Liver (tissue), 9 donors: Measurements from ENCODE around the gene NR3C1. TPM values are rescaled to one million over a fixed set of nuclear protein-coding genes. Genes with fewer than 3 reads are reported as not detected.
A peak's percentile ranks its signal among the peaks of the same experiment; 100 is the strongest.

Source experiments
- DNase-seq: peaks from one replicate; pipeline ENCODE4 v3.0.0-alpha.2; 2017; ENCODE audit warnings: low spot score
- H3K27ac ChIP-seq, 2 donors: one replicate each; pipeline ENCODE4 v1.7.0; 2013; ENCODE audit warnings: inconsistent platforms in 2 of 2, low read length in 2 of 2, control low read depth in 1 of 2, low read depth in 1 of 2, mild to moderate bottlenecking in 1 of 2
- H3K27me3 ChIP-seq, 4 donors: one replicate each; pipeline versions ENCODE4 v1.6.1 to v1.7.0; 2013; ENCODE audit warnings: low read length in 3 of 4, inconsistent platforms in 1 of 4, mild to moderate bottlenecking in 1 of 4, moderate library complexity in 1 of 4; ENCODE audit not compliant: control insufficient read depth in 4 of 4, insufficient read depth in 4 of 4
- H3K36me3 ChIP-seq, 4 donors: one replicate each; pipeline versions ENCODE4 v1.6.1 to v1.7.0; 2013; ENCODE audit warnings: low read length in 3 of 4, mild to moderate bottlenecking in 3 of 4, low read depth in 1 of 4, moderate library complexity in 1 of 4; ENCODE audit not compliant: control insufficient read depth in 4 of 4, insufficient read depth in 3 of 4
- H3K4me1 ChIP-seq, 4 donors: one replicate each; pipeline versions ENCODE4 v1.6.1 to v1.7.0; 2013; ENCODE audit warnings: low read length in 3 of 4, mild to moderate bottlenecking in 3 of 4, moderate library complexity in 1 of 4; ENCODE audit not compliant: control insufficient read depth in 4 of 4, insufficient read depth in 4 of 4
- H3K4me3 ChIP-seq, 3 donors: one replicate each; pipeline versions ENCODE4 v1.6.1 to v1.7.0; 2013; ENCODE audit warnings: low read length in 3 of 3, control low read depth in 1 of 3, low read depth in 1 of 3, mild to moderate bottlenecking in 1 of 3
- H3K9ac ChIP-seq, 2 donors: one replicate each; pipeline ENCODE4 v1.7.0; 2013; ENCODE audit warnings: low read length in 2 of 2, mild to moderate bottlenecking in 2 of 2, moderate library complexity in 2 of 2, control low read depth in 1 of 2, low read depth in 1 of 2
- H3K9me3 ChIP-seq, 4 donors: one replicate each; pipeline versions ENCODE4 v1.6.1 to v1.7.0; 2013; ENCODE audit warnings: low read length in 3 of 4; ENCODE audit not compliant: control insufficient read depth in 4 of 4
- EGR1 ChIP-seq, 2 donors: IDR thresholded peaks; 2 replicates each; pipeline ENCODE4 v1.6.1; 2016 to 2018; ENCODE audit warnings: antibody characterized with exemption in 2 of 2, low read depth in 2 of 2
- FOXA1 ChIP-seq: IDR thresholded peaks from 2 replicates; pipeline ENCODE4 v1.6.1; 2016; ENCODE audit warnings: antibody characterized with exemption
- FOXA2 ChIP-seq: IDR thresholded peaks from 2 replicates; pipeline ENCODE4 v1.6.1; 2016; ENCODE audit warnings: antibody characterized with exemption
- GABPA ChIP-seq, 2 donors: IDR thresholded peaks in 1 of 2; conservative IDR thresholded peaks in 1 of 2; 2 replicates each; pipeline ENCODE4 v1.6.1; 2016; ENCODE audit warnings: antibody characterized with exemption in 2 of 2, mild to moderate bottlenecking in 1 of 2, moderate library complexity in 1 of 2
- HNF4A ChIP-seq, 2 donors: conservative IDR thresholded peaks; 2 replicates each; pipeline ENCODE4 v1.6.1; 2016; ENCODE audit warnings: antibody characterized with exemption in 2 of 2, mild to moderate bottlenecking in 2 of 2
- HNF4G ChIP-seq: IDR thresholded peaks from 2 replicates; pipeline ENCODE4 v1.6.1; 2016; ENCODE audit warnings: antibody characterized with exemption
- JUND ChIP-seq, 2 donors: IDR thresholded peaks; 2 replicates each; pipeline ENCODE4 v1.6.1; 2016; ENCODE audit warnings: antibody characterized with exemption in 2 of 2
- NR2F2 ChIP-seq: IDR thresholded peaks from 2 replicates; pipeline ENCODE4 v1.6.1; 2016; ENCODE audit warnings: antibody characterized with exemption
- RAD21 ChIP-seq, 2 donors: IDR thresholded peaks; 2 replicates each; pipeline ENCODE4 v1.6.1; 2016; ENCODE audit warnings: antibody characterized with exemption in 2 of 2, mild to moderate bottlenecking in 2 of 2
- RXRA ChIP-seq, 2 donors: IDR thresholded peaks; 2 replicates each; pipeline ENCODE4 v1.6.1; 2017 to 2018; ENCODE audit warnings: antibody characterized with exemption in 2 of 2, mild to moderate bottlenecking in 1 of 2
- SP1 ChIP-seq: IDR thresholded peaks from 2 replicates; pipeline ENCODE4 v1.6.1; 2018; ENCODE audit warnings: antibody characterized with exemption, mild to moderate bottlenecking
- TAF1 ChIP-seq: conservative IDR thresholded peaks from 2 replicates; pipeline ENCODE4 v1.6.1; 2016; ENCODE audit warnings: antibody characterized with exemption, mild to moderate bottlenecking
- YY1 ChIP-seq: IDR thresholded peaks from 2 replicates; pipeline ENCODE4 v1.6.1; 2016; ENCODE audit warnings: antibody characterized with exemption, mild to moderate bottlenecking
- WGBS: extraction: QIAGEN DNeasy Blood & Tissue Kit; methylation state at CpG from one replicate; pipeline ENCODE4 v1.1.7; 2013; 5-methylcytosine and 5-hydroxymethylcytosine counted together
- polyA plus RNA-seq, 2 donors: library from polyadenylated mRNA; stranded (reverse) in 1 of 2; unstranded in 1 of 2; fragments of 200-250 nt in 1 of 2; fragments of >200 nt in 1 of 2; fragmentation: Nextera tagmentation in 1 of 2; extraction: Ambion mirVana in 1 of 2; gene quantifications; one replicate each; pipeline versions ENCODE4 v1.2.1 to v1.2.3, GENCODE V29; 2013 to 2015
- total RNA-seq, 2 donors: library from RNA; depleted of rRNA; stranded (reverse); fragments of >200 nt; gene quantifications; one replicate each; pipeline ENCODE4 v1.2.3, GENCODE V29; 2014
- TF ChIP-seq, protein P1 (sequence below): fragments of 150-350 bp; IDR thresholded peaks from 2 replicates; pipeline ENCODE4 v1.5.1; 2017; ENCODE audit warnings: improper control_type of control experiment, low read depth, low read length; ENCODE audit not compliant: missing input control
- TF ChIP-seq, protein P2 (sequence below): IDR thresholded peaks from 2 replicates; pipeline ENCODE4 v1.6.1; 2016; ENCODE audit warnings: antibody characterized with exemption
- TF ChIP-seq, protein P3 (sequence below): IDR thresholded peaks from 2 replicates; pipeline ENCODE4 v1.6.1; 2016; ENCODE audit warnings: antibody characterized with exemption
- TF ChIP-seq, protein P4 (sequence below): IDR thresholded peaks from 2 replicates; pipeline ENCODE4 v1.6.1; 2016; ENCODE audit warnings: antibody characterized with exemption
- TF ChIP-seq, protein P5 (sequence below): IDR thresholded peaks from 2 replicates; pipeline ENCODE4 v1.6.1; 2016; ENCODE audit warnings: antibody characterized with exemption, mild to moderate bottlenecking
- donor health status: healthy.
- donor health status: healthy.
- donor health status: healthy.
- donor health status: healthy.
- donor health status: healthy.

The NR3C1 gene
- total and polyA plus RNA-seq, 4 donors, result 24.5 to 36.4 (median 29.0) TPM

DNA sequence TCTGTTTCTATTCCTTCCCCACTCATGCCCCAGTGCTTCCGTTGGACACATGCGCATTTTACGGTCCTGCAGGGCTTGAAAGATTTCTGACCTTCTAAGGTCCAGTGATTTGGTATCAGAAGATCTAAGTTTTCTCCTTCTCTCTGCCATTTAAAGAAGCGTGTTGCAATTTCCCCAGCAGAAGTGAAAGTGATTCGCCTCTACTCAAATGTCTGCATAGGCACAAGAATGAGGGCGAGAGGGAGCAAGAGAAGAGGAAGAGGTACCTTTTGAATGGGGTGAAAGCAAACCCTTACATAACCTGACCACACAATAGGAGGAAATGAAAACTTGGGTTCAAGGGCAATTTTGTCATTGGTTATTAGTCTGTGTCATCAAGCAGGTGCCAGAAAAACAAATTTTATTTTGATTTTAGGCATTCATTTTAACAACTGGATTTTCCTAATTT lies 31.7 kb upstream of the NR3C1 start:
- Histone ChIP-seq H3K9ac (peak overlapping the region; percentile 19 to 90), H3K4me1 (peaks cover 0 to 27% (median 16%) of the 10 kb centered on the region in 4 donors), H3K9me3 (no peaks in the 10 kb centered on the region), H3K36me3 (no peaks in the 10 kb centered on the region), H3K27me3 (no peaks in the 10 kb centered on the region), H3K27ac (peak overlapping the region; percentile 66 to 84), H3K4me3 (peak overlapping the region; percentile 46 to 61 (median 60))
- TF ChIP-seq FOXA2 (no peak), JUND (IDR thresholded peaks at IDR 0.05) (peak in 1 of 2 donors; percentile 30), TAF1 (peak; percentile 60), HNF4G (no peak), EGR1 (IDR thresholded peaks at IDR 0.05; ENCODE audit: low read depth in 2 of 2) (no peak), GABPA (IDR thresholded peaks at IDR 0.05 in 1 of 2, conservative IDR thresholded peaks at IDR 0.05 in 1 of 2) (no peak), RAD21 (IDR thresholded peaks at IDR 0.05) (peak; percentile 46 to 53), HNF4A (conservative IDR thresholded peaks at IDR 0.05) (peak in 1 of 2 donors; percentile 23), RXRA (IDR thresholded peaks at IDR 0.05) (peak in 1 of 2 donors; percentile 27), NR2F2 (no peak), YY1 (peak; percentile 78), SP1 (peak; percentile 30), FOXA1 (no peak)
- TF ChIP-seq, protein P1, sequence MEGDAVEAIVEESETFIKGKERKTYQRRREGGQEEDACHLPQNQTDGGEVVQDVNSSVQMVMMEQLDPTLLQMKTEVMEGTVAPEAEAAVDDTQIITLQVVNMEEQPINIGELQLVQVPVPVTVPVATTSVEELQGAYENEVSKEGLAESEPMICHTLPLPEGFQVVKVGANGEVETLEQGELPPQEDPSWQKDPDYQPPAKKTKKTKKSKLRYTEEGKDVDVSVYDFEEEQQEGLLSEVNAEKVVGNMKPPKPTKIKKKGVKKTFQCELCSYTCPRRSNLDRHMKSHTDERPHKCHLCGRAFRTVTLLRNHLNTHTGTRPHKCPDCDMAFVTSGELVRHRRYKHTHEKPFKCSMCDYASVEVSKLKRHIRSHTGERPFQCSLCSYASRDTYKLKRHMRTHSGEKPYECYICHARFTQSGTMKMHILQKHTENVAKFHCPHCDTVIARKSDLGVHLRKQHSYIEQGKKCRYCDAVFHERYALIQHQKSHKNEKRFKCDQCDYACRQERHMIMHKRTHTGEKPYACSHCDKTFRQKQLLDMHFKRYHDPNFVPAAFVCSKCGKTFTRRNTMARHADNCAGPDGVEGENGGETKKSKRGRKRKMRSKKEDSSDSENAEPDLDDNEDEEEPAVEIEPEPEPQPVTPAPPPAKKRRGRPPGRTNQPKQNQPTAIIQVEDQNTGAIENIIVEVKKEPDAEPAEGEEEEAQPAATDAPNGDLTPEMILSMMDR, result no peak
- TF ChIP-seq, protein P2, sequence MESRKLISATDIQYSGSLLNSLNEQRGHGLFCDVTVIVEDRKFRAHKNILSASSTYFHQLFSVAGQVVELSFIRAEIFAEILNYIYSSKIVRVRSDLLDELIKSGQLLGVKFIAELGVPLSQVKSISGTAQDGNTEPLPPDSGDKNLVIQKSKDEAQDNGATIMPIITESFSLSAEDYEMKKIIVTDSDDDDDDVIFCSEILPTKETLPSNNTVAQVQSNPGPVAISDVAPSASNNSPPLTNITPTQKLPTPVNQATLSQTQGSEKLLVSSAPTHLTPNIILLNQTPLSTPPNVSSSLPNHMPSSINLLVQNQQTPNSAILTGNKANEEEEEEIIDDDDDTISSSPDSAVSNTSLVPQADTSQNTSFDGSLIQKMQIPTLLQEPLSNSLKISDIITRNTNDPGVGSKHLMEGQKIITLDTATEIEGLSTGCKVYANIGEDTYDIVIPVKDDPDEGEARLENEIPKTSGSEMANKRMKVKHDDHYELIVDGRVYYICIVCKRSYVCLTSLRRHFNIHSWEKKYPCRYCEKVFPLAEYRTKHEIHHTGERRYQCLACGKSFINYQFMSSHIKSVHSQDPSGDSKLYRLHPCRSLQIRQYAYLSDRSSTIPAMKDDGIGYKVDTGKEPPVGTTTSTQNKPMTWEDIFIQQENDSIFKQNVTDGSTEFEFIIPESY, result no peak
- TF ChIP-seq, protein P3, sequence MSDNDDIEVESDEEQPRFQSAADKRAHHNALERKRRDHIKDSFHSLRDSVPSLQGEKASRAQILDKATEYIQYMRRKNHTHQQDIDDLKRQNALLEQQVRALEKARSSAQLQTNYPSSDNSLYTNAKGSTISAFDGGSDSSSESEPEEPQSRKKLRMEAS, result no peak
- TF ChIP-seq, protein P4, sequence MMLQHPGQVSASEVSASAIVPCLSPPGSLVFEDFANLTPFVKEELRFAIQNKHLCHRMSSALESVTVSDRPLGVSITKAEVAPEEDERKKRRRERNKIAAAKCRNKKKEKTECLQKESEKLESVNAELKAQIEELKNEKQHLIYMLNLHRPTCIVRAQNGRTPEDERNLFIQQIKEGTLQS, result no peak
- TF ChIP-seq, protein P5, sequence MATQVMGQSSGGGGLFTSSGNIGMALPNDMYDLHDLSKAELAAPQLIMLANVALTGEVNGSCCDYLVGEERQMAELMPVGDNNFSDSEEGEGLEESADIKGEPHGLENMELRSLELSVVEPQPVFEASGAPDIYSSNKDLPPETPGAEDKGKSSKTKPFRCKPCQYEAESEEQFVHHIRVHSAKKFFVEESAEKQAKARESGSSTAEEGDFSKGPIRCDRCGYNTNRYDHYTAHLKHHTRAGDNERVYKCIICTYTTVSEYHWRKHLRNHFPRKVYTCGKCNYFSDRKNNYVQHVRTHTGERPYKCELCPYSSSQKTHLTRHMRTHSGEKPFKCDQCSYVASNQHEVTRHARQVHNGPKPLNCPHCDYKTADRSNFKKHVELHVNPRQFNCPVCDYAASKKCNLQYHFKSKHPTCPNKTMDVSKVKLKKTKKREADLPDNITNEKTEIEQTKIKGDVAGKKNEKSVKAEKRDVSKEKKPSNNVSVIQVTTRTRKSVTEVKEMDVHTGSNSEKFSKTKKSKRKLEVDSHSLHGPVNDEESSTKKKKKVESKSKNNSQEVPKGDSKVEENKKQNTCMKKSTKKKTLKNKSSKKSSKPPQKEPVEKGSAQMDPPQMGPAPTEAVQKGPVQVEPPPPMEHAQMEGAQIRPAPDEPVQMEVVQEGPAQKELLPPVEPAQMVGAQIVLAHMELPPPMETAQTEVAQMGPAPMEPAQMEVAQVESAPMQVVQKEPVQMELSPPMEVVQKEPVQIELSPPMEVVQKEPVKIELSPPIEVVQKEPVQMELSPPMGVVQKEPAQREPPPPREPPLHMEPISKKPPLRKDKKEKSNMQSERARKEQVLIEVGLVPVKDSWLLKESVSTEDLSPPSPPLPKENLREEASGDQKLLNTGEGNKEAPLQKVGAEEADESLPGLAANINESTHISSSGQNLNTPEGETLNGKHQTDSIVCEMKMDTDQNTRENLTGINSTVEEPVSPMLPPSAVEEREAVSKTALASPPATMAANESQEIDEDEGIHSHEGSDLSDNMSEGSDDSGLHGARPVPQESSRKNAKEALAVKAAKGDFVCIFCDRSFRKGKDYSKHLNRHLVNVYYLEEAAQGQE, result peak; percentile 17
- no peak for DNase-seq
- WGBS, result 17% methylated on average over 6 of the region's 6 CpGs
